Esophagus (tissue), 2 donors: ENCODE results near the gene HNRNPA0. TPM values are rescaled to one million over a fixed set of nuclear protein-coding genes. Genes with fewer than 3 reads are reported as not detected.
"Not testable (repeated sequence)": the region's sequence is repeated elsewhere in the genome, so short reads cannot be mapped to it uniquely, and the experiment has no call there.

Source experiments
- H3K27ac ChIP-seq, 2 donors: one replicate each; pipeline ENCODE4 v1.5.1; 2013; ENCODE audit warnings: low read depth in 2 of 2, mild to moderate bottlenecking in 2 of 2, inconsistent platforms in 1 of 2, low read length in 1 of 2, moderate library complexity in 1 of 2
- H3K27me3 ChIP-seq, 2 donors: one replicate each; pipeline ENCODE4 v1.6.1; 2013; ENCODE audit warnings: low read length in 2 of 2, control low read depth in 1 of 2, mild to moderate bottlenecking in 1 of 2; ENCODE audit not compliant: insufficient read depth in 2 of 2, control insufficient read depth in 1 of 2
- H3K36me3 ChIP-seq, 2 donors: one replicate each; pipeline ENCODE4 v1.6.1; 2013; ENCODE audit warnings: low read length in 1 of 2; ENCODE audit not compliant: control insufficient read depth in 2 of 2, insufficient read depth in 2 of 2
- H3K4me1 ChIP-seq, 2 donors: one replicate each; pipeline ENCODE4 v1.6.1; 2013; ENCODE audit warnings: low read length in 1 of 2; ENCODE audit not compliant: control insufficient read depth in 2 of 2, insufficient read depth in 2 of 2
- H3K4me3 ChIP-seq, 2 donors: one replicate each; pipeline ENCODE4 v1.5.1; 2013; ENCODE audit warnings: low read length in 2 of 2, mild to moderate bottlenecking in 2 of 2, low read depth in 1 of 2, moderate library complexity in 1 of 2
- H3K9me3 ChIP-seq, 2 donors: one replicate each; pipeline ENCODE4 v1.6.1; 2013; ENCODE audit warnings: mild to moderate bottlenecking in 2 of 2, low read depth in 1 of 2, low read length in 1 of 2, moderate library complexity in 1 of 2; ENCODE audit not compliant: control insufficient read depth in 2 of 2, insufficient read depth in 1 of 2
- WGBS, 2 donors: extraction: QIAGEN DNeasy Blood & Tissue Kit; methylation state at CpG; one replicate each; pipeline ENCODE4 v1.1.7; 2013; 5-methylcytosine and 5-hydroxymethylcytosine counted together
- polyA plus RNA-seq, 2 donors: library from polyadenylated mRNA; stranded (reverse); fragments of 200-250 nt; gene quantifications; one replicate each; pipeline ENCODE4 v1.2.3, GENCODE V29; 2013
- donor health status: healthy with polysubstance abuse.
- donor health status: Bipolar disorder and iron deficiency.

The HNRNPA0 gene
- polyA plus RNA-seq, 2 donors, result 12.8 to 20.0 TPM

GRCh38 chr5:137782984-137783536 is 28.9 kb upstream of the HNRNPA0 start:
- H3K4me3 ChIP-seq, result no peak overlapping the region
- no peak overlapping the region for H3K27ac ChIP-seq
- no peaks in the 10 kb centered on the region for H3K9me3 ChIP-seq
- no peaks in the 10 kb centered on the region for H3K4me1 ChIP-seq
- no peaks in the 10 kb centered on the region for H3K27me3 ChIP-seq
- H3K36me3 ChIP-seq, result no peaks in the 10 kb centered on the region
- 76 to 84% methylated on average over 4 of the region's 4 CpGs for WGBS, 2 donors

- Histone ChIP-seq H3K27me3 (no peaks in the 10 kb centered on the region), H3K27ac (no peak overlapping the region), H3K4me3 (no peak overlapping the region), H3K36me3 (no peaks in the 10 kb centered on the region), H3K4me1 (no peaks in the 10 kb centered on the region), H3K9me3 (no peaks in the 10 kb centered on the region)
- WGBS, 2 donors, result 93 to 94% methylated on average over 2 of the region's 2 CpGs
Observed at GRCh38 chr5:137782055-137782454, 27.9 kb upstream of the HNRNPA0 start.

- H3K4me1 ChIP-seq, result no peaks in the 10 kb centered on the region
- H3K4me3 ChIP-seq, result no peak overlapping the region
- no peaks in the 10 kb centered on the region for H3K27me3 ChIP-seq
- no peak overlapping the region for H3K27ac ChIP-seq
- H3K9me3 ChIP-seq, result no peaks in the 10 kb centered on the region
- H3K36me3 ChIP-seq, result no peaks in the 10 kb centered on the region
- WGBS, 2 donors, result 30 to 35% methylated on average over 2 of the region's 2 CpGs
Observed at GRCh38 chr5:137778772-137779564, 24.8 kb upstream of the HNRNPA0 start.

GRCh38 chr5:137767937-137768336 is 13.8 kb upstream of the HNRNPA0 start:
- not testable (repeated sequence) for H3K27ac ChIP-seq, H3K27me3 ChIP-seq, H3K9me3 ChIP-seq, H3K4me1 ChIP-seq, H3K36me3 ChIP-seq, H3K4me3 ChIP-seq
- whole genome bisulfite sequencing, 2 donors, result 94 to 96% methylated on average over 5 of the region's 5 CpGs

- Histone ChIP-seq H3K36me3 (no peaks in the 10 kb centered on the region), H3K4me3 (no peak overlapping the region), H3K27me3 (no peaks in the 10 kb centered on the region), H3K9me3 (no peaks in the 10 kb centered on the region), H3K27ac (no peak overlapping the region), H3K4me1 (no peaks in the 10 kb centered on the region)
- 81 to 83% methylated on average over 3 of the region's 3 CpGs for WGBS, 2 donors
Observed at GRCh38 chr5:137761566-137761965, 7.4 kb upstream of the HNRNPA0 start.

- Histone ChIP-seq H3K27ac (no peak overlapping the region), H3K4me3 (no peak overlapping the region)
- 74 to 79% methylated on average over 7 of the region's 7 CpGs for WGBS, 2 donors
Observed at GRCh38 chr5:137760719-137761516, 6.8 kb upstream of the HNRNPA0 start.

GRCh38 chr5:137760294-137760693 is 6.1 kb upstream of the HNRNPA0 start:
- 93 to 96% methylated on average over 4 of the region's 4 CpGs for WGBS, 2 donors
- no peaks in the 10 kb centered on the region for H3K9me3 ChIP-seq
- no peak overlapping the region for H3K27ac ChIP-seq
- no peaks in the 10 kb centered on the region for H3K27me3 ChIP-seq
- H3K4me3 ChIP-seq, result no peak overlapping the region
- H3K36me3 ChIP-seq, result no peaks in the 10 kb centered on the region
- H3K4me1 ChIP-seq, result no peaks in the 10 kb centered on the region

More at GRCh38 chr5:137760719-137761516, 6.8 kb upstream of the HNRNPA0 start:
- Histone ChIP-seq H3K4me1 (no peaks in the 10 kb centered on the region), H3K27me3 (no peaks in the 10 kb centered on the region), H3K36me3 (no peaks in the 10 kb centered on the region), H3K9me3 (no peaks in the 10 kb centered on the region)

- Histone ChIP-seq H3K4me1 (no peaks in the 10 kb centered on the region), H3K9me3 (no peaks in the 10 kb centered on the region), H3K4me3 (no peak overlapping the region), H3K27ac (no peak overlapping the region), H3K27me3 (no peaks in the 10 kb centered on the region), H3K36me3 (no peaks in the 10 kb centered on the region)
- 58 to 63% methylated on average over 6 of the region's 6 CpGs for WGBS, 2 donors
Observed at GRCh38 chr5:137758715-137759306, 4.6 kb upstream of the HNRNPA0 start.

- H3K36me3 ChIP-seq, result peaks cover 0 to 2% of the 10 kb centered on the region in 2 donors
Observed at GRCh38 chr5:137758121-137758520, 4.0 kb upstream of the HNRNPA0 start.

More at GRCh38 chr5:137758121-137758520, 4.0 kb upstream of the HNRNPA0 start:
- H3K9me3 ChIP-seq, result no peaks in the 10 kb centered on the region
- H3K27ac ChIP-seq, result no peak overlapping the region
- H3K4me1 ChIP-seq, result no peaks in the 10 kb centered on the region
- H3K27me3 ChIP-seq, result no peaks in the 10 kb centered on the region
- H3K4me3 ChIP-seq, result no peak overlapping the region
- 73 to 75% methylated on average over 4 of the region's 4 CpGs for WGBS, 2 donors
